Measurements from ENCODE around the gene TEX54. TPM values are rescaled to one million over a fixed set of nuclear protein-coding genes. Genes with fewer than 3 reads are reported as not detected.

TEX54 gene
- total and polyA plus RNA-seq, 2 of the 13 experiments (the other 11 are each of a cell fraction or from before 2014, with no cell fraction given) = not detected

GRCh38 chr11:62786318-62787004 lies 46.2 kb downstream of the TEX54 start (continued):
- TF ChIP-seq, protein P1, sequence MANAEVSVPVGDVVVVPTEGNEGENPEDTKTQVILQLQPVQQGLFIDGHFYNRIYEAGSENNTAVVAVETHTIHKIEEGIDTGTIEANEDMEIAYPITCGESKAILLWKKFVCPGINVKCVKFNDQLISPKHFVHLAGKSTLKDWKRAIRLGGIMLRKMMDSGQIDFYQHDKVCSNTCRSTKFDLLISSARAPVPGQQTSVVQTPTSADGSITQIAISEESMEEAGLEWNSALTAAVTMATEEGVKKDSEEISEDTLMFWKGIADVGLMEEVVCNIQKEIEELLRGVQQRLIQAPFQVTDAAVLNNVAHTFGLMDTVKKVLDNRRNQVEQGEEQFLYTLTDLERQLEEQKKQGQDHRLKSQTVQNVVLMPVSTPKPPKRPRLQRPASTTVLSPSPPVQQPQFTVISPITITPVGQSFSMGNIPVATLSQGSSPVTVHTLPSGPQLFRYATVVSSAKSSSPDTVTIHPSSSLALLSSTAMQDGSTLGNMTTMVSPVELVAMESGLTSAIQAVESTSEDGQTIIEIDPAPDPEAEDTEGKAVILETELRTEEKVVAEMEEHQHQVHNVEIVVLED (CRISPR knock-in tag; IDR thresholded peaks at IDR 0.05; ENCODE audit: borderline replicate concordance) = no peak
- TF ChIP-seq ELF3 (CRISPR knock-in tag; IDR thresholded peaks at IDR 0.05) (0 out of 2 replicates have a peak, but pooled peaks have one; percentile 11), RARG (CRISPR knock-in tag; IDR thresholded peaks at IDR 0.05; ENCODE audit: low read depth) (no peak), DR1 (CRISPR knock-in tag; IDR thresholded peaks at IDR 0.05) (no peak; the same call in 1 of the 2 replicates), MED1 (CRISPR knock-in tag; IDR thresholded peaks at IDR 0.05) (peak; percentile 40), IRF2 (CRISPR knock-in tag; IDR thresholded peaks at IDR 0.05) (peak; percentile 54; the same call in 1 of the 2 replicates), ZNF598 (CRISPR knock-in tag; IDR thresholded peaks at IDR 0.05; ENCODE audit: borderline replicate concordance) (no peak), IKZF5 (CRISPR knock-in tag; IDR thresholded peaks at IDR 0.05) (peak; percentile 37; the same call in 1 of the 2 replicates), ZHX1 (CRISPR knock-in tag; IDR thresholded peaks at IDR 0.05; ENCODE audit: low read depth) (no peak), ZNF615 (CRISPR knock-in tag; IDR thresholded peaks at IDR 0.05; ENCODE audit: borderline replicate concordance) (0 out of 2 replicates have a peak, but pooled peaks have one; percentile 58), FOXO1 (CRISPR knock-in tag; IDR thresholded peaks at IDR 0.05) (no peak), GABPB1 (CRISPR knock-in tag; IDR thresholded peaks at IDR 0.05) (no peak; the same call in 1 of the 2 replicates), PCBP2 (optimal IDR thresholded peaks at IDR 0.05; ENCODE audit: low read depth, low read length, poor library complexity, severe bottlenecking) (no peak), SIX4 (CRISPR knock-in tag; IDR thresholded peaks at IDR 0.05) (no peak), TFAP4 (IDR thresholded peaks at IDR 0.05; ENCODE audit: borderline replicate concordance, low read depth) (no peak), CBX2 (IDR thresholded peaks at IDR 0.05; ENCODE audit: low read depth, low read length) (no peak), CBX2 (CRISPR knock-in tag; IDR thresholded peaks at IDR 0.05; ENCODE audit: low read depth) (no peak), NFATC3 (CRISPR knock-in tag; IDR thresholded peaks at IDR 0.05) (no peak), GZF1 (CRISPR knock-in tag; IDR thresholded peaks at IDR 0.05) (no peak; the same call in 1 of the 2 replicates), TEAD3 (CRISPR knock-in tag; optimal IDR thresholded peaks at IDR 0.05; ENCODE audit: borderline replicate concordance) (peak; percentile 11), ZFP36L1 (CRISPR knock-in tag; IDR thresholded peaks at IDR 0.05) (no peak), ZNF570 (CRISPR knock-in tag; IDR thresholded peaks at IDR 0.05; ENCODE audit: borderline replicate concordance) (no peak)
- TF ChIP-seq, protein P2, sequence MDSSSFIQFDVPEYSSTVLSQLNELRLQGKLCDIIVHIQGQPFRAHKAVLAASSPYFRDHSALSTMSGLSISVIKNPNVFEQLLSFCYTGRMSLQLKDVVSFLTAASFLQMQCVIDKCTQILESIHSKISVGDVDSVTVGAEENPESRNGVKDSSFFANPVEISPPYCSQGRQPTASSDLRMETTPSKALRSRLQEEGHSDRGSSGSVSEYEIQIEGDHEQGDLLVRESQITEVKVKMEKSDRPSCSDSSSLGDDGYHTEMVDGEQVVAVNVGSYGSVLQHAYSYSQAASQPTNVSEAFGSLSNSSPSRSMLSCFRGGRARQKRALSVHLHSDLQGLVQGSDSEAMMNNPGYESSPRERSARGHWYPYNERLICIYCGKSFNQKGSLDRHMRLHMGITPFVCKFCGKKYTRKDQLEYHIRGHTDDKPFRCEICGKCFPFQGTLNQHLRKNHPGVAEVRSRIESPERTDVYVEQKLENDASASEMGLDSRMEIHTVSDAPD (CRISPR knock-in tag; IDR thresholded peaks at IDR 0.05) = no peak
